Measurements from ENCODE around the gene RCL1.

DNA sequence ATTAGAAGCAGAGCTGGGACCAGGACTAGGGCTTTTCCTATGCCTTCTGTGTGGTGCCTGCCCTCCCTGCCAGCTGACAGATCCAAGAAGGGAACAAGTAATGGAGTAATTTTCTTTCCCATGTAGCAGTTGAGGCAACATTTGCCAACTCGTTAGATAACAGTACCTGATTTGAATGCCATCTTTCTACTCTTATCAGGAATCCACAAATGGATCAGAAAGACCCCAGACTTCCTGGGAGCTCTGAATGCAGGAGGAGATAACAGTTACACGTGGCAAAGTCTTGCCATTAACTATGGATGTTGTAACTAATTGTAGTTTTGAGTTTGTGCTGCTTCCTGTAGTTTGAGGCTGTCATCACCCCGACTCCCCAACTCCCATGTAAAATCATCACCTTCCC lies 39.2 kb downstream of the RCL1 start:
- TF ChIP-seq, protein P1, sequence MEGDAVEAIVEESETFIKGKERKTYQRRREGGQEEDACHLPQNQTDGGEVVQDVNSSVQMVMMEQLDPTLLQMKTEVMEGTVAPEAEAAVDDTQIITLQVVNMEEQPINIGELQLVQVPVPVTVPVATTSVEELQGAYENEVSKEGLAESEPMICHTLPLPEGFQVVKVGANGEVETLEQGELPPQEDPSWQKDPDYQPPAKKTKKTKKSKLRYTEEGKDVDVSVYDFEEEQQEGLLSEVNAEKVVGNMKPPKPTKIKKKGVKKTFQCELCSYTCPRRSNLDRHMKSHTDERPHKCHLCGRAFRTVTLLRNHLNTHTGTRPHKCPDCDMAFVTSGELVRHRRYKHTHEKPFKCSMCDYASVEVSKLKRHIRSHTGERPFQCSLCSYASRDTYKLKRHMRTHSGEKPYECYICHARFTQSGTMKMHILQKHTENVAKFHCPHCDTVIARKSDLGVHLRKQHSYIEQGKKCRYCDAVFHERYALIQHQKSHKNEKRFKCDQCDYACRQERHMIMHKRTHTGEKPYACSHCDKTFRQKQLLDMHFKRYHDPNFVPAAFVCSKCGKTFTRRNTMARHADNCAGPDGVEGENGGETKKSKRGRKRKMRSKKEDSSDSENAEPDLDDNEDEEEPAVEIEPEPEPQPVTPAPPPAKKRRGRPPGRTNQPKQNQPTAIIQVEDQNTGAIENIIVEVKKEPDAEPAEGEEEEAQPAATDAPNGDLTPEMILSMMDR (conservative IDR thresholded peaks at IDR 0.05) = no peak
- no peak for TF ChIP-seq ZFX (IDR thresholded peaks at IDR 0.05)
